Fibroblast of gingiva (primary cell): ENCODE data around the gene ALLC.

Source experiments
- DNase-seq: peaks from one replicate; pipeline ENCODE4 v3.0.0-alpha.2; 2011; ENCODE audit warnings: low read depth

Gene ALLC

DNA sequence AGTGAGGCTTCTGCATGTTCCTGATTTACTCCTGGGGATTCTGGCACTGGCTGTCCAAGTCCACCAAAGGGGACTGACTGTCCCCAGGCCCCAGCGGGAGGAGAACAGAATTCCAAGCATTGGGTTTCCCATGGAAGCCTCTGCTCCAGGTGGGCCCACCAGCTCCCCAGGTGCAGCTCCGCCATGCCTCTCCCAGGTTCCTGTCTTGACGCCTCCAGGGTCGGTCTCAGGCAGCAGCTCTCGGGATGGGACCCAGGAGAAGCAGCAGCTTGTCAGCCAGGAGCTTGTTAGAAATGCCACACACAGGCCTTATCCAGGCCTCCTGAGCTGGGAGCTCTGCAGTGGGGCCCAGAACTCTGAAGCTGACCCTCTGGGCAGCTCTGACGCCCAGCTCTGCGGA is 93.3 kb downstream of the ALLC start:
- no peak for DNase-seq

DNA sequence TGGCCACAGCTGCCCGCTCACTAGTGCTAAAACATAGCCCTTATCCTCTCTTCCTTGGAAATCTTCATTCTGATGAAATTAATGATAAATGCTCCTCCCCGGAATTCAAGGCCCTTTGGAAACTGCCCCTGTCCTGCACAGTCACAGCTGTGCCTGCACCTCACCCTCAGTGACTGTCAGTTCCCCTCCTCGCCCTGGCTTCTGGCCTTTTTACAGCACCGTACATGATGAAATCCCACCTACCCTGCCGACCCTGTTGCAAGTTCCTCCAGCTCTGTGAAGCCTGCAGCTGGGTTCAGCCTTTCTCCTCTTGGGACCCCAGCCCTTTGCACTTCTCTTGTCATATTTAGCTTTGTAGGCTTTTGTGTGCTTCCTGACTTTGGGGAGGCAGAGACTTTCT is 93.8 kb downstream of the ALLC start:
- no peak for DNase-seq
